KMS-11 (cell line): ENCODE results near the gene KCNJ14.
"Not testable (repeated sequence)": the region's sequence is repeated elsewhere in the genome, so short reads cannot be mapped to it uniquely, and the experiment has no call there.

Source experiments
- H2AFZ ChIP-seq: fragments of 200-600 bp; sonication (generic); 2 replicates; pipeline ENCODE4 v1.6.1; 2016; ENCODE audit warnings: antibody characterized with exemption, mixed run types, low read depth
- H3K27ac ChIP-seq: fragments of 200-600 bp; sonication (generic); 2 replicates; pipeline ENCODE4 v1.6.1; 2016; ENCODE audit warnings: mild to moderate bottlenecking, mixed run types
- H3K27me3 ChIP-seq: fragments of 200-600 bp; sonication (generic); 2 replicates; pipeline ENCODE4 v1.6.1; 2017; ENCODE audit warnings: mild to moderate bottlenecking, low read depth, mixed run types, moderate library complexity; ENCODE audit not compliant: insufficient read depth
- H3K36me3 ChIP-seq: fragments of 200-600 bp; sonication (generic); 2 replicates; pipeline ENCODE4 v1.6.1; 2017; ENCODE audit warnings: mild to moderate bottlenecking, mixed run types; ENCODE audit not compliant: insufficient read depth
- H3K4me1 ChIP-seq: fragments of 200-600 bp; sonication (generic); 2 replicates; pipeline ENCODE4 v1.6.1; 2016; ENCODE audit warnings: mild to moderate bottlenecking, low read depth, mixed run types; ENCODE audit not compliant: poor library complexity, severe bottlenecking
- H3K4me2 ChIP-seq: fragments of 200-600 bp; sonication (generic); 2 replicates; pipeline ENCODE4 v1.7.0; 2016; ENCODE audit warnings: mild to moderate bottlenecking, mixed run types
- H3K4me3 ChIP-seq: fragments of 200-600 bp; sonication (generic); IDR thresholded peaks from 2 replicates; pipeline ENCODE4 v1.6.1; 2017; ENCODE audit warnings: low read depth, low read length, mixed read lengths; ENCODE audit not compliant: insufficient read depth
- H3K79me2 ChIP-seq: fragments of 200-600 bp; sonication (generic); 2 replicates; pipeline ENCODE4 v1.6.1; 2016; ENCODE audit warnings: low read depth, mixed run types; ENCODE audit not compliant: insufficient read depth
- H3K9ac ChIP-seq: fragments of 200-600 bp; sonication (generic); 2 replicates; pipeline ENCODE4 v1.6.1; 2016; ENCODE audit warnings: mild to moderate bottlenecking, mixed run types
- H4K20me1 ChIP-seq: fragments of 200-600 bp; sonication (generic); 2 replicates; pipeline ENCODE4 v1.6.1; 2016; ENCODE audit warnings: mild to moderate bottlenecking, mixed run types; ENCODE audit not compliant: insufficient read depth
- TF ChIP-seq, protein P1 (sequence below): fragments of 200-600 bp; sonication (generic); conservative IDR thresholded peaks from 2 replicates; pipeline ENCODE4 v1.6.1; 2017; ENCODE audit warnings: low read depth, mild to moderate bottlenecking, antibody characterized with exemption, low read length, moderate library complexity, mixed read lengths

KCNJ14 gene

GRCh38 chr19:48484247-48484893 is 29.0 kb downstream of the KCNJ14 start:
- no peak overlapping the region for H3K9ac ChIP-seq
- H3K27me3 ChIP-seq = peaks cover 28% of the 10 kb centered on the region; the same call in 1 of the 2 replicates
- H2AFZ ChIP-seq = no peak overlapping the region
- H3K4me3 ChIP-seq = no peak overlapping the region
- no peaks in the 10 kb centered on the region for H3K79me2 ChIP-seq
- H3K4me2 ChIP-seq = no peak overlapping the region
- H4K20me1 ChIP-seq = no peaks in the 10 kb centered on the region
- H3K4me1 ChIP-seq = peaks cover 7% of the 10 kb centered on the region
- H3K27ac ChIP-seq = no peak overlapping the region
- H3K36me3 ChIP-seq = no peaks in the 10 kb centered on the region; the same call in 1 of the 2 replicates
- TF ChIP-seq, protein P1, sequence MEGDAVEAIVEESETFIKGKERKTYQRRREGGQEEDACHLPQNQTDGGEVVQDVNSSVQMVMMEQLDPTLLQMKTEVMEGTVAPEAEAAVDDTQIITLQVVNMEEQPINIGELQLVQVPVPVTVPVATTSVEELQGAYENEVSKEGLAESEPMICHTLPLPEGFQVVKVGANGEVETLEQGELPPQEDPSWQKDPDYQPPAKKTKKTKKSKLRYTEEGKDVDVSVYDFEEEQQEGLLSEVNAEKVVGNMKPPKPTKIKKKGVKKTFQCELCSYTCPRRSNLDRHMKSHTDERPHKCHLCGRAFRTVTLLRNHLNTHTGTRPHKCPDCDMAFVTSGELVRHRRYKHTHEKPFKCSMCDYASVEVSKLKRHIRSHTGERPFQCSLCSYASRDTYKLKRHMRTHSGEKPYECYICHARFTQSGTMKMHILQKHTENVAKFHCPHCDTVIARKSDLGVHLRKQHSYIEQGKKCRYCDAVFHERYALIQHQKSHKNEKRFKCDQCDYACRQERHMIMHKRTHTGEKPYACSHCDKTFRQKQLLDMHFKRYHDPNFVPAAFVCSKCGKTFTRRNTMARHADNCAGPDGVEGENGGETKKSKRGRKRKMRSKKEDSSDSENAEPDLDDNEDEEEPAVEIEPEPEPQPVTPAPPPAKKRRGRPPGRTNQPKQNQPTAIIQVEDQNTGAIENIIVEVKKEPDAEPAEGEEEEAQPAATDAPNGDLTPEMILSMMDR = no peak

GRCh38 chr19:48484931-48485612 is 29.7 kb downstream of the KCNJ14 start:
- Histone ChIP-seq H3K4me1 (peaks cover 14% of the 10 kb centered on the region), H2AFZ (no peak overlapping the region), H3K9ac (no peak overlapping the region), H4K20me1 (no peaks in the 10 kb centered on the region), H3K4me2 (no peak overlapping the region), H3K4me3 (no peak overlapping the region), H3K27me3 (peaks cover 29% of the 10 kb centered on the region; the same call in 1 of the 2 replicates), H3K79me2 (no peaks in the 10 kb centered on the region), H3K36me3 (no peaks in the 10 kb centered on the region), H3K27ac (no peak overlapping the region)
- TF ChIP-seq, protein P1 = no peak

- H3K4me1 ChIP-seq = peaks cover 28% of the 10 kb centered on the region
- not testable (repeated sequence) for H3K27ac ChIP-seq, H3K36me3 ChIP-seq, H3K4me3 ChIP-seq, H2AFZ ChIP-seq, H3K9ac ChIP-seq, H4K20me1 ChIP-seq, H3K4me2 ChIP-seq, H3K79me2 ChIP-seq
- H3K27me3 ChIP-seq = peaks cover 38% of the 10 kb centered on the region; the same call in 1 of the 2 replicates
These were observed 31.3 kb downstream of the KCNJ14 start for GRCh38 chr19:48486706-48487105.

DNA sequence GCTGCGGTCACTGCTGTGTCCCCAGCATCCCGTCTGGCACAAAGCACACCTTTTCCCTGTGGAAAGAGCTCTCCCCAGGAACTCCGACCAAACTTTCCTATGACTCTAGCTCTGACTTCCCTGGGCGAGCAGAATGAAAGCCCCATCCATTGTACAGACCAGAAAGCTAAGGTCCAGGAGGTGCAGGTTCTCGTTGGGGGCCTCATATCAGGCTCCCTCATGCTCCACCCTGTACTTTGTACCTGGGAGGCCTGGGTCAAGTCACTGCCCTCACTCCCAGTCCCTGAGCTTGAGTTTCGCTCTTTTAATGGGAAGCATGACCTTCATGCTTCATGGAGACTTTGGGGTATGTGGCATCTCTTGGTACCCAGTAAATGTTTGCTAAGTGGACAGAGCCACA is 32.2 kb downstream of the KCNJ14 start:
- H3K4me1 ChIP-seq = peaks cover 33% of the 10 kb centered on the region
- TF ChIP-seq, protein P1 = no peak
- H3K9ac ChIP-seq = no peak overlapping the region
- no peaks in the 10 kb centered on the region for H3K79me2 ChIP-seq
- no peak overlapping the region for H3K4me3 ChIP-seq
- no peak overlapping the region for H3K27ac ChIP-seq
- H2AFZ ChIP-seq = no peak overlapping the region
- no peaks in the 10 kb centered on the region for H3K36me3 ChIP-seq
- H3K4me2 ChIP-seq = no peak overlapping the region
- H3K27me3 ChIP-seq = peaks cover 38% of the 10 kb centered on the region; the same call in 1 of the 2 replicates
- no peaks in the 10 kb centered on the region for H4K20me1 ChIP-seq

- Histone ChIP-seq H3K4me3 (no peak overlapping the region), H2AFZ (no peak overlapping the region), H4K20me1 (no peaks in the 10 kb centered on the region), H3K27ac (no peak overlapping the region), H3K27me3 (peaks cover 38% of the 10 kb centered on the region; the same call in 1 of the 2 replicates), H3K4me1 (peaks cover 34% of the 10 kb centered on the region), H3K79me2 (no peaks in the 10 kb centered on the region), H3K36me3 (no peaks in the 10 kb centered on the region), H3K4me2 (no peak overlapping the region), H3K9ac (no peak overlapping the region)
- TF ChIP-seq, protein P1 = no peak
These were observed 32.6 kb downstream of the KCNJ14 start for GRCh38 chr19:48487948-48488347.

DNA sequence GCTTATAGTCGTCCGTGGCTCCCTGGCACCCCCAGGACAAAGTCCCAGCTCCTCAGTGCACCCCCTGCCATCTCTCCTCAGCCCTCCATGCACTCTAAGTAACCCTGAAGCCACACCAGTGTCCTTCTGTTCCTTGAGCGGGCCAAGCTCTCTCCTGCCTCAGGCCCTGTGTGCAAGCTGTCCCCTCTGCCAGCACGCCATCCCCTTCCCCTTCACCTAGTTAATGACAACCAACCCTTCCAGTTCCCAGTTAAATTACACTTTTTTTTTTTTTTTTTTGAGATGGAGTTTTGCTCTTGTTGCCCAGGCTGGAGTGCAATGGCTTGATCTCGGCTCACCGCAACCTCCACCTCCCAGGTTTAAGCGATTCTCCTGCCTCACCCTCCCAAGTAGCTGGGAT is 33.1 kb downstream of the KCNJ14 start:
- not testable (repeated sequence) for H4K20me1 ChIP-seq, H3K4me3 ChIP-seq, H3K9ac ChIP-seq, H2AFZ ChIP-seq, H3K79me2 ChIP-seq, H3K27ac ChIP-seq, H3K4me2 ChIP-seq, H3K36me3 ChIP-seq
- H3K27me3 ChIP-seq = peaks cover 38% of the 10 kb centered on the region; the same call in 1 of the 2 replicates
- peaks cover 34% of the 10 kb centered on the region for H3K4me1 ChIP-seq
